Neural crest cell (in vitro differentiated cells): ENCODE results near the gene PTPRE. TPM values are rescaled to one million over a fixed set of nuclear protein-coding genes. Genes with fewer than 3 reads are reported as not detected.

ENCODE experiments used
- DNase-seq: peaks from one replicate; pipeline ENCODE4 v3.0.0; 2021; ENCODE audit warnings: low read depth, mixed read lengths, low spot score
- H3K27ac Mint-ChIP-seq: one replicate; pipeline ENCODE4 v1.8.0; 2021; ENCODE audit warnings: mild to moderate bottlenecking, mixed read lengths; ENCODE audit not compliant: unreplicated experiment
- H3K27me3 Mint-ChIP-seq: 2 replicates; pipeline ENCODE4 v1.8.0; 2021; ENCODE audit warnings: low read depth, mild to moderate bottlenecking, mixed read lengths
- H3K36me3 Mint-ChIP-seq: 2 replicates; pipeline ENCODE4 v1.8.0; 2021; ENCODE audit warnings: low read depth, mild to moderate bottlenecking, mixed read lengths
- H3K4me1 Mint-ChIP-seq: 2 replicates; pipeline ENCODE4 v1.8.0; 2021; ENCODE audit warnings: mixed read lengths
- H3K4me3 Mint-ChIP-seq: one replicate; pipeline ENCODE4 v1.8.0; 2021; ENCODE audit warnings: mild to moderate bottlenecking, mixed read lengths
- H3K9me3 Mint-ChIP-seq: 2 replicates; pipeline ENCODE4 v1.8.0; 2021; ENCODE audit warnings: mixed read lengths
- total RNA-seq: library from RNA; stranded (reverse); gene quantifications from 2 replicates; pipeline ENCODE4 v1.2.1, GENCODE V29; 2021
- TF ChIP-seq, protein P1 (sequence below): fragments of 200-600 bp; sonication (generic); conservative IDR thresholded peaks from 2 replicates; pipeline ENCODE4 v1.5.0; 2021; ENCODE audit warnings: antibody characterized with exemption, mild to moderate bottlenecking

PTPRE gene
- total RNA-seq, 1 donor from 2014 or later: 2.3 TPM

- H3K27ac Mint-ChIP-seq: no peak overlapping the region
Measured at GRCh38 chr10:128040096-128040495, 133.2 kb downstream of the PTPRE start.

GRCh38 chr10:128040681-128041080 is 133.8 kb downstream of the PTPRE start:
- TF ChIP-seq, protein P1, sequence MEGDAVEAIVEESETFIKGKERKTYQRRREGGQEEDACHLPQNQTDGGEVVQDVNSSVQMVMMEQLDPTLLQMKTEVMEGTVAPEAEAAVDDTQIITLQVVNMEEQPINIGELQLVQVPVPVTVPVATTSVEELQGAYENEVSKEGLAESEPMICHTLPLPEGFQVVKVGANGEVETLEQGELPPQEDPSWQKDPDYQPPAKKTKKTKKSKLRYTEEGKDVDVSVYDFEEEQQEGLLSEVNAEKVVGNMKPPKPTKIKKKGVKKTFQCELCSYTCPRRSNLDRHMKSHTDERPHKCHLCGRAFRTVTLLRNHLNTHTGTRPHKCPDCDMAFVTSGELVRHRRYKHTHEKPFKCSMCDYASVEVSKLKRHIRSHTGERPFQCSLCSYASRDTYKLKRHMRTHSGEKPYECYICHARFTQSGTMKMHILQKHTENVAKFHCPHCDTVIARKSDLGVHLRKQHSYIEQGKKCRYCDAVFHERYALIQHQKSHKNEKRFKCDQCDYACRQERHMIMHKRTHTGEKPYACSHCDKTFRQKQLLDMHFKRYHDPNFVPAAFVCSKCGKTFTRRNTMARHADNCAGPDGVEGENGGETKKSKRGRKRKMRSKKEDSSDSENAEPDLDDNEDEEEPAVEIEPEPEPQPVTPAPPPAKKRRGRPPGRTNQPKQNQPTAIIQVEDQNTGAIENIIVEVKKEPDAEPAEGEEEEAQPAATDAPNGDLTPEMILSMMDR: no peak
- Mint-ChIP-seq H3K9me3 (no peaks in the 10 kb centered on the region), H3K4me3 (no peak overlapping the region), H3K36me3 (no peaks in the 10 kb centered on the region), H3K27ac (no peak overlapping the region), H3K4me1 (no peaks in the 10 kb centered on the region), H3K27me3 (no peaks in the 10 kb centered on the region)
- DNase-seq: no peak

More at GRCh38 chr10:128040096-128040495, 133.2 kb downstream of the PTPRE start:
- Mint-ChIP-seq H3K9me3 (no peaks in the 10 kb centered on the region), H3K4me3 (no peak overlapping the region), H3K27me3 (no peaks in the 10 kb centered on the region), H3K36me3 (no peaks in the 10 kb centered on the region), H3K4me1 (no peaks in the 10 kb centered on the region)
- TF ChIP-seq, protein P1: no peak
- no peak for DNase-seq

DNA sequence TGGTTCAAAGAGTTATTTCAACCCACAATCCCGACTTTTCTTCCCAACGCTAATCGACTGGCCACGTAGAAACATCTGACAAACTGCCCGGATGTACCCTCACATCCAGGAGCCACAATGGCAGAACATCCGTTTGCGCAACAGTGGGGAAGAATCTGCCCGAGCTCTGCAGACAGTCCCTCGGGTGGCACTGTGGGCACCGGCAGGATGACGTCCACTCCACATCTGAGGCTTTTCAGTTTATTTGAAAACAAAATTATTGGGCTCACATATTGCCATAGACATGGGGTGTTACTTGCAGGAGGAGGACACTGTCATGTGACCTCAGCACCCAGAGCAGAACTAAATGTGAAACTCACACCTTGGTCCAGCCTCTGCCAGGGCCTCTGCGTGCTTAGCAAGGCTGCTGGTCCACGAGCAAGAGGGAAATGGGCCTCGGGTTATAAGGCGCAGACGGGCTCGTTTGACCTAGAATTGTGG is 135.3 kb downstream of the PTPRE start:
- Mint-ChIP-seq H3K36me3 (no peaks in the 10 kb centered on the region), H3K9me3 (no peaks in the 10 kb centered on the region), H3K4me3 (no peak overlapping the region), H3K27me3 (no peaks in the 10 kb centered on the region), H3K27ac (no peak overlapping the region), H3K4me1 (no peaks in the 10 kb centered on the region)
- TF ChIP-seq, protein P1: no peak
- DNase-seq: no peak

DNA sequence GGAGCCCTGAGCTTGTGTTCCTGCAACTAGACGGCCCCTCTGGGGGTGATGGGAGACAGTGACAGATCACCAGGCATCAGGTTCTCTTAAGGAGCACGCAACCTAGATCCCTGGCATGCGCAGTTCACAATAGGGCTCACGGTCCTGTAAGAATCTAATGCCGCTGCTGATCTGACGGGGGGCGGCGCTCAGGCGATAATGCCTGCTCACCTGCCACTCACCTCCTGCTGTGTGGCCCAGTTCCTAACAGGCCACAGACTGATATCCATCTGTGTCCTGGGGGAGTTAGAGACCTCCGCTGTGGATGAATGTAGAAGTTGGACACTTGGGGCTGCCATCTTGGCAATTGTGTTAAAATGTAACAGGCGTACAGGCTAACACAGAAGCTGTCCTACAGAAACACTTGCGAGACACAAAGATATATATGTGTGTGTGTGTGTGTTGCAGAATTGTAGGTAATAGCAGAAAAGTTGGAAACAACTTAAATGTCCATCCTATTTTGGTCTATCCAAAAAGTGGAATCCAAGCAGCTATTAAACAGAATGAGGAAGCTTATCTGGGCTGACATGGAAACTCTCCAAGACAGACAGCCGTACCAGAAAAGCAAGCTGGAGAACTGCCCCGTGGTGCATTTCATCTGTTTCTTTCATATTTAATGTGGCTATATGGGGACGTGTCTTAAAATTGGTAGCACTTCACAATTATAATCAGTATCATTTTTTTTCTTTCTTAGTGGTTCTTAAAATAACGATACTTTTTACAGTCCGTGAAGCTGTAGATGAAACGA is 136.5 kb downstream of the PTPRE start:
- H3K36me3 Mint-ChIP-seq: no peaks in the 10 kb centered on the region
- no peak overlapping the region for H3K4me3 Mint-ChIP-seq
- no peaks in the 10 kb centered on the region for H3K9me3 Mint-ChIP-seq
- H3K4me1 Mint-ChIP-seq: peaks cover 11% of the 10 kb centered on the region
- H3K27ac Mint-ChIP-seq: no peak overlapping the region
- DNase-seq: no peak
- no peaks in the 10 kb centered on the region for H3K27me3 Mint-ChIP-seq
- TF ChIP-seq, protein P1: no peak

- Mint-ChIP-seq H3K27ac (no peak overlapping the region), H3K27me3 (no peaks in the 10 kb centered on the region), H3K4me1 (peaks cover 11% of the 10 kb centered on the region), H3K4me3 (no peak overlapping the region), H3K36me3 (no peaks in the 10 kb centered on the region), H3K9me3 (no peaks in the 10 kb centered on the region)
- TF ChIP-seq, protein P1: no peak
- no peak for DNase-seq
Measured at GRCh38 chr10:128044186-128044585, 137.3 kb downstream of the PTPRE start.
